HepG2 (cell line): ENCODE measurements around the gene SH3GLB2. TPM values are rescaled to one million over a fixed set of nuclear protein-coding genes. Genes with fewer than 3 reads are reported as not detected.

Experiments used
- ATF7-NPFF ChIP-seq: sonication (generic); formaldehyde crosslinking; IDR thresholded peaks from 2 replicates; pipeline ENCODE4 v1.8.1; 2023; ENCODE audit warnings: mild to moderate bottlenecking, low read depth, missing genetic modification reagents, moderate library complexity
- ATM ChIP-seq: fragments of 450-650 bp; IDR thresholded peaks from 2 replicates; pipeline ENCODE4 v1.7.1; 2017; ENCODE audit warnings: mild to moderate bottlenecking, borderline replicate concordance
- BCL6 ChIP-seq: IDR thresholded peaks from 2 replicates; pipeline ENCODE4 v1.6.1; 2016; ENCODE audit warnings: missing genetic modification reagents, missing compliant biosample characterization
- CHD4 ChIP-seq: fragments of 200-600 bp; sonication (generic); IDR thresholded peaks from 2 replicates; pipeline ENCODE4 v1.7.0; 2017; ENCODE audit warnings: mild to moderate bottlenecking, low read length, borderline replicate concordance
- FOXA1 ChIP-seq, 2 experiments: fragments of 450-650 bp in 1 of 2; sonication (generic) in 1 of 2; formaldehyde crosslinking in 1 of 2; IDR thresholded peaks; 2 replicates each; pipeline versions ENCODE4 v1.4.0 to v1.6.1; 2016 to 2020; ENCODE audit warnings: missing genetic modification reagents in 1 of 2
- KDM2A ChIP-seq: sonication (generic); formaldehyde crosslinking; IDR thresholded peaks from 2 replicates; pipeline ENCODE4 v1.4.0; 2020; ENCODE audit warnings: low read depth, missing genetic modification reagents, borderline replicate concordance
- NFRKB ChIP-seq: fragments of 450-650 bp; IDR thresholded peaks from 2 replicates; pipeline ENCODE4 v1.6.1; 2017
- POLR2G ChIP-seq: fragments of 200-400 bp; formaldehyde crosslinking; IDR thresholded peaks from 2 replicates; pipeline ENCODE4 v1.6.1; 2018; ENCODE audit warnings: mild to moderate bottlenecking, low read depth, low read length, moderate library complexity
- RXRA ChIP-seq: sonication (generic); formaldehyde crosslinking; IDR thresholded peaks from 2 replicates; pipeline ENCODE4 v1.5.1; 2020; ENCODE audit warnings: missing genetic modification reagents
- SNAI1 ChIP-seq: sonication (generic); formaldehyde crosslinking; IDR thresholded peaks from 2 replicates; pipeline ENCODE4 v1.5.0; 2020; ENCODE audit warnings: mild to moderate bottlenecking, missing genetic modification reagents, borderline replicate concordance
- ZBTB42 ChIP-seq: sonication (generic); formaldehyde crosslinking; IDR thresholded peaks from 2 replicates; pipeline ENCODE4 v1.5.0; 2020; ENCODE audit warnings: mild to moderate bottlenecking, missing genetic modification reagents
- ZMAT3 ChIP-seq: sonication (generic); formaldehyde crosslinking; conservative IDR thresholded peaks from 2 replicates; pipeline ENCODE4 v1.7.0; 2021; ENCODE audit warnings: missing genetic modification reagents
- ZNF180 ChIP-seq: sonication (generic); formaldehyde crosslinking; IDR thresholded peaks from 2 replicates; pipeline ENCODE4 v1.4.0; 2020; ENCODE audit warnings: low read depth, missing genetic modification reagents, borderline replicate concordance
- ZNF264 ChIP-seq: sonication (generic); formaldehyde crosslinking; IDR thresholded peaks from 2 replicates; pipeline ENCODE4 v1.4.0; 2020; ENCODE audit warnings: missing genetic modification reagents
- ZNF33A ChIP-seq: sonication (generic); formaldehyde crosslinking; IDR thresholded peaks from 2 replicates; pipeline ENCODE4 v1.5.1; 2020; ENCODE audit warnings: missing genetic modification reagents, mild to moderate bottlenecking, moderate library complexity, borderline replicate concordance
- ZNF33B ChIP-seq: sonication (generic); formaldehyde crosslinking; IDR thresholded peaks from 2 replicates; pipeline ENCODE4 v1.5.1; 2020; ENCODE audit warnings: mild to moderate bottlenecking, missing genetic modification reagents
- ZNF543 ChIP-seq: sonication (generic); formaldehyde crosslinking; IDR thresholded peaks from 2 replicates; pipeline ENCODE4 v1.4.0; 2020; ENCODE audit warnings: mild to moderate bottlenecking, missing genetic modification reagents
- ZNF550 ChIP-seq: sonication (generic); formaldehyde crosslinking; IDR thresholded peaks from 2 replicates; pipeline ENCODE4 v1.4.0; 2020; ENCODE audit warnings: mild to moderate bottlenecking, missing genetic modification reagents, borderline replicate concordance
- ZNF629 ChIP-seq: sonication (generic); formaldehyde crosslinking; conservative IDR thresholded peaks from 2 replicates; pipeline ENCODE4 v1.5.0; 2020; ENCODE audit warnings: missing genetic modification reagents
- ZNF652 ChIP-seq: IDR thresholded peaks from 2 replicates; pipeline ENCODE4 v1.6.1; 2016; ENCODE audit warnings: low read depth, borderline replicate concordance
- ZNF737 ChIP-seq: sonication (generic); formaldehyde crosslinking; IDR thresholded peaks from 2 replicates; pipeline ENCODE4 v1.5.0; 2020; ENCODE audit warnings: missing genetic modification reagents, mild to moderate bottlenecking, borderline replicate concordance
- ZNF768 ChIP-seq: sonication (generic); formaldehyde crosslinking; IDR thresholded peaks from 2 replicates; pipeline ENCODE4 v1.4.0; 2020; ENCODE audit warnings: missing genetic modification reagents
- polyA plus RNA-seq, 8 experiments: library from polyadenylated mRNA; depleted of rRNA in 3 of 8; stranded (reverse) in 7 of 8; unstranded in 1 of 8; fragments of >200 nt; fragmentation: Illumina TruSeq in 4 of 8; extraction: Trizol in 4 of 8; gene quantifications; 2 replicates each; pipeline versions ENCODE4 v1.2.1 to v1.2.3, GENCODE V29; 2011 to 2016; ENCODE audit warnings: low read depth in 4 of 8, missing spikeins in 1 of 8, mixed read lengths in 1 of 8; ENCODE audit not compliant: insufficient read depth in 1 of 8
- total RNA-seq, 5 experiments: library from RNA; depleted of rRNA; stranded (reverse); fragments of >200 nt; fragmentation: Illumina TruSeq; extraction: Trizol; gene quantifications; 2 replicates each; pipeline ENCODE4 v1.2.3, GENCODE V29; 2016; ENCODE audit warnings: low read depth in 1 of 5
- TF ChIP-seq, protein P1 (sequence below): sonication (generic); formaldehyde crosslinking; IDR thresholded peaks from 2 replicates; pipeline ENCODE4 v1.5.0; 2020; ENCODE audit warnings: missing genetic modification reagents, mild to moderate bottlenecking, borderline replicate concordance
- TF ChIP-seq, protein P2 (sequence below): sonication (generic); formaldehyde crosslinking; IDR thresholded peaks from 2 replicates; pipeline ENCODE4 v1.5.0; 2020; ENCODE audit warnings: missing genetic modification reagents
- TF ChIP-seq, protein P3 (sequence below): sonication (generic); formaldehyde crosslinking; IDR thresholded peaks from 2 replicates; pipeline ENCODE4 v1.5.0; 2020; ENCODE audit warnings: missing genetic modification reagents, mild to moderate bottlenecking, borderline replicate concordance
- TF ChIP-seq, protein P4 (sequence below): sonication (generic); formaldehyde crosslinking; IDR thresholded peaks from 2 replicates; pipeline ENCODE4 v1.4.0; 2020; ENCODE audit warnings: missing genetic modification reagents, borderline replicate concordance

The SH3GLB2 gene
- total and polyA plus RNA-seq, 2 of the 13 experiments (the other 11 are each of a cell fraction or from before 2014, with no cell fraction given): 24.0 to 40.6 TPM

DNA sequence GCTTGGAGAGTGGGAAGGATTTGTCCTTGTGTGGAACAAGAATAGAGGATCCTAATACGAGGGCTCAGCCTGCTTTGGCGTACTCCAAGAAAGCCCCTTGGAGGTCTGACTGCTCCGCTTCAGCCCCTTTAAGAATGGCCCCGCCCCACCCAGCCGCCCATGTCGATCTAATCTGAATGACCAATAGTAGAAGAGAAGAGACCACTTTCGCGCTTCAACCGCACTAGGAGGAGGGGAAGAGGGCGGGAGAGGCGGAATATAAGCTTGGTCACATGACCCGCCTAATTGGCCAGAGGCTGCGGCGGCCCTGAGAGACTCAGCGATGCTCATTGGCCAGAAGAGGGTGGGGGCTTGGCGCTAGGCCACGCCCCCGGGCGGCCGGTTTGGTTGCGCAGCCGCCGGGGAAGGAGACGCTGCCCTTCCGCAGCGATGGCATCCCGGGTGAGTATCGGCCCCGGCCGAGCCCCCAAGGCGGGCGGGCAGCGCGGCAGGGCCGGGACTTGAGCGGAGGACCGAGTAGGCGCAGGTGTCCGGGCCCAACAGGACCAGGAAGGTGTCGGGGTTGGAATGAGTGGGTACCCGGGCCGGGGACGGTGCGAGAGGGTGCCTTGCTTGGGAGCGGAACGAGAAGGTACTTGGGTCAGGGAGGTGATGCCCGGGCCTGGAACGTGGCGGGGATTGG lies 8.3 kb upstream of the SH3GLB2 start, which contains the start of gene MIGA2 (continued):
- no peak for TF ChIP-seq ZNF33B
- TF ChIP-seq ZNF180: no peak
- no peak for TF ChIP-seq ZNF737 (CRISPR knock-in tag)
- no peak for TF ChIP-seq CHD4
- TF ChIP-seq FOXA1 (IDR thresholded peaks at IDR 0.05): no peak
- TF ChIP-seq FOXA1 (CRISPR knock-in tag; IDR thresholded peaks at IDR 0.05): no peak
- TF ChIP-seq ZMAT3 (CRISPR knock-in tag): 0 out of 2 replicates have a peak, but pooled peaks have one; percentile 9
- no peak for TF ChIP-seq ZNF543
- no peak for TF ChIP-seq ZNF264 (CRISPR knock-in tag)
- TF ChIP-seq NFRKB: no peak
- TF ChIP-seq ZNF33A (CRISPR knock-in tag): no peak
- peak; percentile 57; the same call in 1 of the 2 replicates for TF ChIP-seq KDM2A (CRISPR knock-in tag)
- TF ChIP-seq ZNF550 (CRISPR knock-in tag): no peak
- TF ChIP-seq ATF7-NPFF: peak; percentile 22; the same call in 1 of the 2 replicates
- TF ChIP-seq, protein P1, sequence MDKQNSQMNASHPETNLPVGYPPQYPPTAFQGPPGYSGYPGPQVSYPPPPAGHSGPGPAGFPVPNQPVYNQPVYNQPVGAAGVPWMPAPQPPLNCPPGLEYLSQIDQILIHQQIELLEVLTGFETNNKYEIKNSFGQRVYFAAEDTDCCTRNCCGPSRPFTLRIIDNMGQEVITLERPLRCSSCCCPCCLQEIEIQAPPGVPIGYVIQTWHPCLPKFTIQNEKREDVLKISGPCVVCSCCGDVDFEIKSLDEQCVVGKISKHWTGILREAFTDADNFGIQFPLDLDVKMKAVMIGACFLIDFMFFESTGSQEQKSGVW: no peak
- TF ChIP-seq ZBTB42 (CRISPR knock-in tag): no peak
- TF ChIP-seq ZNF629 (CRISPR knock-in tag): no peak
- TF ChIP-seq, protein P2, sequence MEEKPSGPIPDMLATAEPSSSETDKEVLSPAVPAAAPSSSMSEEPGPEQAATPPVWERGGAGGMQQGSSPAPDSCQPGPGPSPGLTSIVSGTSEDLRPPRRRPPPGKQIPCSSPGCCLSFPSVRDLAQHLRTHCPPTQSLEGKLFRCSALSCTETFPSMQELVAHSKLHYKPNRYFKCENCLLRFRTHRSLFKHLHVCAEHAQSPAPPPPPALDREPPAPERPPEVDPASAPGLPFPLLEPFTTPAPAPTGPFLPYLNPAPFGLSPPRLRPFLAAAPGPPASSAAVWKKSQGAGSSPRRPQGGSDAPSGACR: no peak
- TF ChIP-seq ZNF652 (CRISPR knock-in tag): no peak
- TF ChIP-seq ATM: no peak
- 0 out of 2 replicates have a peak, but pooled peaks have one; percentile 39 for TF ChIP-seq SNAI1 (CRISPR knock-in tag)
- TF ChIP-seq, protein P3, sequence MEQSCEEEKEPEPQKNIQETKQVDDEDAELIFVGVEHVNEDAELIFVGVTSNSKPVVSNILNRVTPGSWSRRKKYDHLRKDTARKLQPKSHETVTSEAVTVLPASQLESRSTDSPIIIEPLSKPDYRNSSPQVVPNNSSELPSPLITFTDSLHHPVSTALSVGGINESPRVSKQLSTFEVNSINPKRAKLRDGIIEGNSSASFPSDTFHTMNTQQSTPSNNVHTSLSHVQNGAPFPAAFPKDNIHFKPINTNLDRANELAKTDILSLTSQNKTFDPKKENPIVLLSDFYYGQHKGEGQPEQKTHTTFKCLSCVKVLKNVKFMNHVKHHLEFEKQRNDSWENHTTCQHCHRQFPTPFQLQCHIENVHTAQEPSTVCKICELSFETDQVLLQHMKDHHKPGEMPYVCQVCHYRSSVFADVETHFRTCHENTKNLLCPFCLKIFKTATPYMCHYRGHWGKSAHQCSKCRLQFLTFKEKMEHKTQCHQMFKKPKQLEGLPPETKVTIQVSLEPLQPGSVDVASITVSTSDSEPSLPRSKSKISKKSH (CRISPR knock-in tag): no peak; the same call in 1 of the 2 replicates
- peak; percentile 67 for TF ChIP-seq RXRA (CRISPR knock-in tag)
- TF ChIP-seq, protein P4, sequence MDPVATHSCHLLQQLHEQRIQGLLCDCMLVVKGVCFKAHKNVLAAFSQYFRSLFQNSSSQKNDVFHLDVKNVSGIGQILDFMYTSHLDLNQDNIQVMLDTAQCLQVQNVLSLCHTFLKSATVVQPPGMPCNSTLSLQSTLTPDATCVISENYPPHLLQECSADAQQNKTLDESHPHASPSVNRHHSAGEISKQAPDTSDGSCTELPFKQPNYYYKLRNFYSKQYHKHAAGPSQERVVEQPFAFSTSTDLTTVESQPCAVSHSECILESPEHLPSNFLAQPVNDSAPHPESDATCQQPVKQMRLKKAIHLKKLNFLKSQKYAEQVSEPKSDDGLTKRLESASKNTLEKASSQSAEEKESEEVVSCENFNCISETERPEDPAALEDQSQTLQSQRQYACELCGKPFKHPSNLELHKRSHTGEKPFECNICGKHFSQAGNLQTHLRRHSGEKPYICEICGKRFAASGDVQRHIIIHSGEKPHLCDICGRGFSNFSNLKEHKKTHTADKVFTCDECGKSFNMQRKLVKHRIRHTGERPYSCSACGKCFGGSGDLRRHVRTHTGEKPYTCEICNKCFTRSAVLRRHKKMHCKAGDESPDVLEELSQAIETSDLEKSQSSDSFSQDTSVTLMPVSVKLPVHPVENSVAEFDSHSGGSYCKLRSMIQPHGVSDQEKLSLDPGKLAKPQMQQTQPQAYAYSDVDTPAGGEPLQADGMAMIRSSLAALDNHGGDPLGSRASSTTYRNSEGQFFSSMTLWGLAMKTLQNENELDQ: no peak
- TF ChIP-seq ZNF768 (CRISPR knock-in tag): no peak
- no peak for TF ChIP-seq BCL6 (CRISPR knock-in tag)
- TF ChIP-seq POLR2G: peak; percentile 89
